ENCODE results near the gene ELMO2.

Gene ELMO2

DNA sequence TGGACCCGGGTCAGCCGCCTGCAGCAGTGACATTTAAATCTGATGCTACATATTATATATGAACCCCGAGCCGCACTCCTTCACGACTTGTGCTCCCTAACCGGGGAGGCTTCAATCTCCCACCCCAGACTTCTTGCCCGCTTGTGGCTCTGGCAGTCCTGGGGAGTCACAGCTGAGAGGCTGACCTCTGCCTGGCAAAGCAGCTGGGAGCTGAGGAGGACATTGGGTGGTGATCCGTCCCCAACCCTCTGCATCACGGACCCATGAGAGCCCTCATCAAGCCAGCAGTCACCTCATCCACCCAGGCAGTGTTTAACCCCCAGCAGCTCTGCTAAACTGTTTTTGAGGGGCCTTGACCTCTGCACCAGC lies 64.4 kb downstream of the ELMO2 start:
- Mint-ChIP-seq H3K9me3 (no peaks in the 10 kb centered on the region), H3K27ac (no peak overlapping the region), H3K4me3 (no peak overlapping the region), H3K36me3 (ENCODE audit: low read depth) (no peaks in the 10 kb centered on the region), H3K27me3 (ENCODE audit: low read depth) (peaks cover 62% of the 10 kb centered on the region), H3K4me1 (peaks cover 11% of the 10 kb centered on the region)
- TF ChIP-seq, protein P1, sequence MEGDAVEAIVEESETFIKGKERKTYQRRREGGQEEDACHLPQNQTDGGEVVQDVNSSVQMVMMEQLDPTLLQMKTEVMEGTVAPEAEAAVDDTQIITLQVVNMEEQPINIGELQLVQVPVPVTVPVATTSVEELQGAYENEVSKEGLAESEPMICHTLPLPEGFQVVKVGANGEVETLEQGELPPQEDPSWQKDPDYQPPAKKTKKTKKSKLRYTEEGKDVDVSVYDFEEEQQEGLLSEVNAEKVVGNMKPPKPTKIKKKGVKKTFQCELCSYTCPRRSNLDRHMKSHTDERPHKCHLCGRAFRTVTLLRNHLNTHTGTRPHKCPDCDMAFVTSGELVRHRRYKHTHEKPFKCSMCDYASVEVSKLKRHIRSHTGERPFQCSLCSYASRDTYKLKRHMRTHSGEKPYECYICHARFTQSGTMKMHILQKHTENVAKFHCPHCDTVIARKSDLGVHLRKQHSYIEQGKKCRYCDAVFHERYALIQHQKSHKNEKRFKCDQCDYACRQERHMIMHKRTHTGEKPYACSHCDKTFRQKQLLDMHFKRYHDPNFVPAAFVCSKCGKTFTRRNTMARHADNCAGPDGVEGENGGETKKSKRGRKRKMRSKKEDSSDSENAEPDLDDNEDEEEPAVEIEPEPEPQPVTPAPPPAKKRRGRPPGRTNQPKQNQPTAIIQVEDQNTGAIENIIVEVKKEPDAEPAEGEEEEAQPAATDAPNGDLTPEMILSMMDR (IDR thresholded peaks at IDR 0.05; ENCODE audit: unreplicated experiment in 3 of 3): no peak

DNA sequence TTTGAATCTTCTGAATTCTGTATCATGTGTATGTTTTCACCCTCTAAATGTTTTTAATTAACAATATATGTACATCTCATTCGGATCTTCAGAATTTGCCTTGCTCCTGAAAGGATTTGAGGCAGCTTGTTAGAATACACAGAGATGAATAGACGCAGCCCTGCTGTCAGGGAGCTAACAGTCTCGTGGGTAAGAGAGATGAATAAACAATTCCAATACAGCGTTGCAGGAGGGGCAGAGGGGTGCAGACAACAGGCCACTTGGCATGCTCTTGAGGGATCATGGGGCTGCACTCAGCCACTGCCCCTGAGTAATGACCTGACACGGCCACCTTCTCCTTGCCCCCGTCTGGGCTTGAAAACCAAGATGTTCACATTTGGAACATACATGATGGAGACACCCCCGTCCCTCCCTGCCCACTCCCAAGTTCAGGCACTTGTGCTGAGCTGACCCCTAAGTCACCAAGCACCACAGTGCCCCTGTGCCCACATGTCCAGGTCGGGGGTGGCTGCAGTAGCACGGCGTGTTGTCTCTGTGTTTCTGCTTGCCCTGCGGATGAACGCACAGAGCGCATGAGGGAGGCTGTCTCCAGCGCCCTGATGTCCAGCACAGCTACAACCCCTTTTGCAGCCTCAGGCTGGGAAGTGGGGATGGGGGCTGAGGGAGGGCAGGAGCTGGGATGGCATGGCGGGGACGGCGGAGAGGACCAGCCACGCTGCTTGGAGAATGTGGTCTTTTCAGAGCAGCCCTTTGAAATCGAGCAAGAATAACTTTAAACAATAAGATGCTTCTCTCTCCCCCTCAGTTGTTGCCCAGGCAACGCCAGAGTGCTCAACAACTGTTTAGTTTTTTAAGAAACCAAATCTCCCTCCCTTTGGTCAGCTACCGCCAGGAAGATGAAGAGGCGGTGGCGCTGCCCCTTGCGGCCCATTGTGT lies 65.1 kb downstream of the ELMO2 start:
- Mint-ChIP-seq H3K9me3 (no peaks in the 10 kb centered on the region), H3K27ac (no peak overlapping the region), H3K4me1 (peaks cover 11% of the 10 kb centered on the region), H3K4me3 (no peak overlapping the region), H3K27me3 (ENCODE audit: low read depth) (peaks cover 65% of the 10 kb centered on the region), H3K36me3 (ENCODE audit: low read depth) (no peaks in the 10 kb centered on the region)
- TF ChIP-seq, protein P1 (IDR thresholded peaks at IDR 0.05; ENCODE audit: unreplicated experiment in 3 of 3): no peak

DNA sequence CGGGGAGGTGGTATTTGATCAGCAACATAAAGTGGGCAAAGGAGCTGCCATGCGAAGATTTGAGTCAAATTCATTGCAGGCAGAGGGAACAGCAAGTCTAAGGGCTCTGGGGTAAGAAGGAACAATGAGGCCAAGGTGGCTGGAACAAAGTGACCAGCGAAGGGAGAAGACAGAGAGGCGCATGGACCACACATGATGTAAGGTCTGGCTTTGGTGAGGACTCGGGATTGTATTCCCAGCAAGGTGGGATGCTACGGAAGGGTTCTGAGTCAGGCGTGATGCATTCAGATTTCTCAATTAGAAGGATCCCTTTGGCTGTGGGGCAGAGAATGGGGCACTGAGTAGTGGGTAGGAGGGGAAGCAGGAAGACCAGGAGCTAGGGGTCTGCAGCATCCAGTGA lies 67.4 kb downstream of the ELMO2 start:
- TF ChIP-seq, protein P1 (IDR thresholded peaks at IDR 0.05; ENCODE audit: unreplicated experiment in 3 of 3): no peak
- H3K4me3 Mint-ChIP-seq: no peak overlapping the region
- no peaks in the 10 kb centered on the region for H3K36me3 Mint-ChIP-seq (ENCODE audit: low read depth)

DNA sequence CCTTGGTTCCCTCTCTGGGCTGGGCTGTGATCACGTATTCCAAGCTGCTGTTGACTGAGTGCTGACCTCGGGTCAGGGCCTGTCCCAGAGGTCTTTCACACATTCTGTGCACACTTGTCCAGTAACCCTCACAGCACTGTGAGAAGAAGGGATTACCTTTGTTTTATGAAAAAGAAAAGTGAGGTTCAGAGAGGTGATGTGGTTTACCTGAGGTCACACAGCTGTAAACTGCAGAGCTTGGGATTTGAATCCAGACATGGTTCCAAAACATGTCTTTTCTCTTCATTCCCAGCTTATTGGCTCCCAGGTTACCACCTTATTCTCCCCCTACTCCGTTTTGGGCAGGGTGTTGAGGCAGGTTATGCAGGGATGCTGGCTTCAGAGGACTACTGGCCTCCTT lies 69.7 kb downstream of the ELMO2 start:
- Mint-ChIP-seq H3K27ac (no peak overlapping the region), H3K9me3 (no peaks in the 10 kb centered on the region), H3K4me3 (no peak overlapping the region), H3K4me1 (peaks cover 10% of the 10 kb centered on the region), H3K27me3 (ENCODE audit: low read depth) (peaks cover 58% of the 10 kb centered on the region), H3K36me3 (ENCODE audit: low read depth) (no peaks in the 10 kb centered on the region)
- TF ChIP-seq, protein P1 (IDR thresholded peaks at IDR 0.05; ENCODE audit: unreplicated experiment in 3 of 3): no peak

More for the DNA sequence above, 67.4 kb downstream of the ELMO2 start:
- H3K4me1 Mint-ChIP-seq: peaks cover 11% of the 10 kb centered on the region
- no peaks in the 10 kb centered on the region for H3K9me3 Mint-ChIP-seq
- peaks cover 66% of the 10 kb centered on the region for H3K27me3 Mint-ChIP-seq (ENCODE audit: low read depth)
- no peak overlapping the region for H3K27ac Mint-ChIP-seq

DNA sequence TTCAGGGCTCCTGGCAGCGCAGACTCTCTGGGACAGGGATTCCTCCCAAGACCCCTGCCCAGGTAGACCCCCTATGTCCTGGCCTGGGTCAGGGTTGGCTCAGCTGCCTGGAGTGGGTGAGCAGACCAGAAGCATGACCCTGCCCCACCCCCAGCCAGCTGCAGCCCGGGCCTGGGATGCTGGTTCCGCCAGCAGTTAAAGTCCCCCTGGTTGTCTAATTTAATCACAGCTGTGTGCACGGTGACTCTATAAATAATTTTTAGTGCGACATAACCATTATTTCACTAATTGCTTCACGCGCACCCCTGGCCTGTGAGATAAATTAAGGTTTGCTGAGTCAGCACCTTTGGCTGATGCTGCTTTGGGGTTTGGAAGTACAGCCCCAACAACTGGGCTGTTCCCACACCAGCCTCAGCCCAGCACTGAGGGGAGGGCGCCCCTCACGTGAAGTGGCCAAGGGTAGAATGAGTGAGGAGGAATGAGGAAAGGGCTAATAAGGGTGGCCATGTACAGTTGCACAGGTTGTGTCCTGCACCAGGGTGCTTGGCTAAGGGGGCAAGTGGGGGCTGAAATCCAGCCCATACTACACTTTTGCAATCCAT lies 72.0 kb downstream of the ELMO2 start:
- Mint-ChIP-seq H3K27ac (no peak overlapping the region), H3K4me1 (peaks cover 21% of the 10 kb centered on the region), H3K4me3 (no peak overlapping the region), H3K9me3 (no peaks in the 10 kb centered on the region), H3K36me3 (ENCODE audit: low read depth) (no peaks in the 10 kb centered on the region), H3K27me3 (ENCODE audit: low read depth) (peaks cover 50% of the 10 kb centered on the region)
- TF ChIP-seq, protein P1 (IDR thresholded peaks at IDR 0.05; ENCODE audit: unreplicated experiment in 3 of 3): no peak

All from nephron (organoid).